SIG-M5 (cell line): ENCODE measurements around the gene DOK5.

Experiments used
- DNase-seq: peaks from one replicate; lab custom pipeline; 2025; lab: John Stamatoyannopoulos, UW

DOK5 gene

GRCh38 chr20:54648421-54649142 lies 173.2 kb downstream of the DOK5 start:
- DNase-seq, result no peak

- peak; percentile 21 for DNase-seq
These were observed 174.1 kb downstream of the DOK5 start for GRCh38 chr20:54649511-54649962.

DNA sequence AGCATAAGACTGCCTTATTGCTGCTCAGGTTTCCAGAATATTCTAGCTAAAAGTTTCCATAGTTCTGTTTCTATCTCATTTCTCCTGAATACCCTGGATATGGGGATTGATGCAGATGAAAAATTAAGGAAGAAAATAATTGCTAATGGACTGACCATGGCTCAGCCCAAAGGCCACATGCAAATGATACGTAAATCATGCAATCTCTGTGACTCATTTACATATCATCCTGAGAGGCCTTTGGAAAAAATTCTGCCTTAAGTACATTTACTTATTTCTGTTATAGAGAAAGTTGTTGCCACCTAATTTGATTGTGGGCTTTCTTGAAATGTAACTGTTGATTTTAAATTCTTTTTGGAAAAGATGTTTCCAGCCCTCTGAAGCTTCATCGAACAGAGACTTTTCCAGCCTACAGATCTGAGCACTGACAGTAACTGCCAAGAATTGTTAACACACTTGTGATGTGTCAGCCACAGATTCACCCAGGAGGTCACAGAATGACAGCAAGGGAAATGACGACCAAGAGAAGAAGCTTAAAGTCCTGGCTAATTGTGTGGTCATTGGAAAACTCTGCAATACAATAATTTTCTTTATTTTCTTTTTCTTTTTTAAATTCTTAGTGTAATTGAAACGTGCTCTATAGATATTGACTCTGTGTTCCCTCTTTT lies 174.8 kb downstream of the DOK5 start:
- no peak for DNase-seq

DNA sequence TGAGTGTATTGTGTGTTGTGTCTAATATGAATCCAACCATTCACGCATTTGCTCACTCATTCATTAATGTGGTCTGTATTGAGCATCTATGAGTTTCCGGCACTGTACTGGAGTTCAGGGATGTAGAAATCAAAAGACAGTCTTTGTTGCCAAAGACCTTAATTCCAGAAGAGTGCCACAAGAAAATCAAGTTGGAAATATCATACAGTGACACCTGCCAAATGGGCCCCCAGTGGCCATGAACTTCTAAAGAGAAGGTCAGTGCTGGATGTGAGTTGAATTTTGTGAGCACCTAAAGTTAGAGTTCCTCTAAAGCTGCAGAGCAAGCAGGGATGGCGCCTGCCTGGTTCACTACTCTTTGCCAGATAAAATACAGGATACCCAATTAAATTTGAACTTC lies 175.9 kb downstream of the DOK5 start:
- no peak for DNase-seq

GRCh38 chr20:54654450-54654849 lies 179.1 kb downstream of the DOK5 start:
- no peak for DNase-seq

GRCh38 chr20:54657268-54657826 lies 182.0 kb downstream of the DOK5 start:
- no peak for DNase-seq

GRCh38 chr20:54658525-54658924 lies 183.1 kb downstream of the DOK5 start:
- DNase-seq, result no peak

DNA sequence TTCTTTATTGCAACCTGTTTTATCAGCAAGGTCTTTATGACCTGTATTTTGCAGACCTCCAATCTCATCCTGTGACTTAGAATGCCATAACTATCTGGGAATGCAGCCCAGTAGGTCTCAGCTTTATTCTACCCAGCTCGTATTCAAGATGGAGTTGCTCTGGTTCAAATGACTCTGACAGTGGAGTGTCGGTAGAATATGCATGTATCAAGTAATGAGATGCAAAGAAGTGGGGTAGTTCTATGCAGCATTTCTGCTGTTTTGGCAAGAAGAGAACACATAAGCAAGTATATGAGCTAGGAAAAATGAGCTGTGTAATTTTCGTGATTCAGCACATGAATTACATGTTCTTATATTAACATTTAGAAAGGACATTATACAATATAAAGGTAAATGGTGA lies 185.9 kb downstream of the DOK5 start:
- DNase-seq, result no peak

GRCh38 chr20:54661880-54662465 lies 186.6 kb downstream of the DOK5 start:
- no peak for DNase-seq

DNA sequence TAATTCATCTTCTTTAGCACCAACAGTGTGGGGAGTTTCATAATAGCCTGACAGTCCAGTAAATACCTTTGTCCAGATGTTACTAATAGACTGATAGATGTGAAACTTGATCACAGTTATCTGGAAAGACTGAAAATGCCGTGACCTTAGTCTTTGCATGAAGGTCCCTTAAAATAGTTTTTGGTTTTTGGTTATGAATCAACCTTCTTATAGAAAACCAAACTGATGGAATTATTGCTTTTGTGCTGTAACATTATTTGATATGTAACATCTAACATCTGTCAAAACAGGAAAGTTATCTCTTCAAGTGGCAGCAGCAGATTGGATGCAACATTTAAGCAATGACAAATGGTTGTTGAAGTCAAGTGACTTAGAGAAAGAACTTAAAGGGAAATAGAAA lies 190.4 kb downstream of the DOK5 start:
- DNase-seq, result no peak

GRCh38 chr20:54668271-54669039 lies 193.1 kb downstream of the DOK5 start:
- no peak for DNase-seq

DNA sequence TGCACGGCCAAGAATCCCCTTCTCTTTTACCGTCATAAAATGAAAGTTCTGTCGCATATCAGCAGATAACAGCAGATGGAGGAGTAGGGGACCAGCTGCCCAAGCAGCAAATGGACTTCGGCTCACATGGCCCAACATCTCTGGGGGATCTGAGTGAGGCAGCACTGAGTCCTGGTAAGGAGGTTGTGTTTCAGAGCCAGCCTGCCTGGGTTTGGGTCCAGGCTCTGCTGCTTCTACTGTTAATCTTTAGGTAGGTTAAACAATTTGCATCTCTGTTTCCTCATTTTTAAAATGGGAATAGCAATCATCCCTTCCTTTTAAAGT lies 193.6 kb downstream of the DOK5 start:
- DNase-seq, result no peak

DNA sequence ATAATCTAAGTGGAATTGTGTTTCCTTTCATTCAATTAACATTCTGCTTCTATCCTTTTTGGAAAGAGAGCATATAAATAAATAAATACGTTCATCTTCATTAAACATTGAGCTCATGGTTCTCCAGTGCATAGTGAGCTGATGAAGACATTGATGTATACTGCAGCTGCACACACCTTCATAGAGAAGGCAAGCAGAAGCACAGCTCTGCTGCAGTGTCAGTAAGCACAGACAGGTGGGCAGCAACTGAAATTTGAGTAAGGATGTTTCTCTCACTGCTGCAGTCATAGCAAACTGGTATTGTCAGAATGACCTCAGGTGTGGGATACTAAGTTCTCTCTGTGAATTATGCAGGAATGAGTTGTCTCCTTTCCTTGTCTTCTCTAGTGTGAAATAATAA lies 202.9 kb downstream of the DOK5 start:
- no peak for DNase-seq

- no peak for DNase-seq
These were observed 205.0 kb downstream of the DOK5 start for GRCh38 chr20:54680439-54680838.

DNA sequence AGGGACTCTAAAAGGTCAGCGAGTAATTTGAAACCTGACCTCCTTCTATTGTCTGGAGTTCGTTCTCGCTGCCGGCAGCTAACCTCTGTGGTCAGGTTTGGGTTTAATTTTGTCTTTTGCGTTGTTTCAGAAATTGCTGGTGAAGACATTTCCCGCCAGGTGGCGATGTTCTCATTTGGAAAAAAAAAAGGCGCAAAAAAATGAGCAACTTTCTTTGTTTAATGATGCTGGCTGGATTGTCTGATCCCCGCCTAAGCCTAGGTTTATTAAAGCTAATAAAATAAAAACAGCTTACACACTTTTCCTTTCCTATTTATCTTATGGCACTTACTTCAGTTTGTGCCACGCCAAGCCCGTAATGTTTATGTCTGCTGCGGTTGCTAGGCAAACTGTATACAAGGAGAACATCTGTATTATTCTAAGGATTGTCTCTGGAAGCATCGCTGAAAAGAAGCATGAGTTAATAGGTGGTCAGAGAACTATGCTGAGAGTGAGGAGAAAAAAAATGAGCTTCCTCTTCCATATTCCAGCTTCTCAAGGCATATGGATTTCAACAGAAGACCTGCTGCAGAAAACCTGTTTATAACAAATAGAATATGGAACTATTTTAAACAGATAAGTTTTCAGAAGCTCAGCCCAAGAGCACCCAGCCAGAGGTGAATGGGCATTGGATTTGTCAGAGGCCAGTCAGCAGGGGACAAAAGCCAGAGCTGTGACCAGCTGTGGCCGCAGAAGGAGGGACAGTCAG lies 205.7 kb downstream of the DOK5 start:
- DNase-seq, result no peak

DNA sequence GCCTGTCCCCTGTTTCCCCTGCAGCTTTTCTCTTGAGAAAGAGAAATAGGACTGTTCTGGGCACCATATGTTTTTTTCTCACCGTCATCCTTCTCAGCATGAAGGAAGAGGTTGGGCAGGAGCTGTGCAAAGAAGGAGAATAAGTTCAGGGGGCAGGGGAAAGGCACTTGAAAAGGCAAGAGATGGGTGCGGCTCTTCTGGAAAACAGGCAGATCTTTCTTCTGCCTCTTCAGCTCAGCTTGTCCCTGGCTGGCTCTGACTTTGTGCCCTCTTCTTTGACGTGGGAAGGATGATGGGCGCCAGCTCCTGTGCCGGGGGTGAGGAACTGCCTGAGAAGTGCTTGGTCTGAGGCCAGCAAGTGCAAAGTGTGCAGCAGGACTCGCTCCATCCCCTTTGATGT lies 206.5 kb downstream of the DOK5 start:
- DNase-seq, result no peak

GRCh38 chr20:54688476-54688875 lies 213.1 kb downstream of the DOK5 start:
- no peak for DNase-seq

GRCh38 chr20:54690323-54690722 lies 214.9 kb downstream of the DOK5 start:
- DNase-seq, result no peak

DNA sequence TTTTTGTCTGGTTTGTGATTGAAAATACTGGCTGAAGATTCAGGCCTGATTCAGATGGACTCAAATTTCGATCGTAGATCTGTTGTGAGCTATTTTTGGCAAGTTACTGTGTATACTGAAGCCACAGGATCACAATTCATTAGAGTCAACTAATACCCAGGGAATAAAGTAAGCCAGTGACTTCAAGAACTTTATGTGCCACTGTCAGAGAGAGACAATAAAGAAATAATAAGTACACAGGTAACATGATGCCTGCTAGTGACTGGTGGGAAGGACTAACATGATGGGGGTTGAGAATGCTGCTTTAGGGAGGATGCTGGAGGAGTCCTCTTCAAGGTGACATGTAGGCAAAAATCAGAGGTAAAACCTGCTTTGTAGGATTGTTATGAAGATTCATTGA lies 215.9 kb downstream of the DOK5 start:
- no peak for DNase-seq

GRCh38 chr20:54692168-54692887 lies 216.9 kb downstream of the DOK5 start:
- no peak for DNase-seq

DNA sequence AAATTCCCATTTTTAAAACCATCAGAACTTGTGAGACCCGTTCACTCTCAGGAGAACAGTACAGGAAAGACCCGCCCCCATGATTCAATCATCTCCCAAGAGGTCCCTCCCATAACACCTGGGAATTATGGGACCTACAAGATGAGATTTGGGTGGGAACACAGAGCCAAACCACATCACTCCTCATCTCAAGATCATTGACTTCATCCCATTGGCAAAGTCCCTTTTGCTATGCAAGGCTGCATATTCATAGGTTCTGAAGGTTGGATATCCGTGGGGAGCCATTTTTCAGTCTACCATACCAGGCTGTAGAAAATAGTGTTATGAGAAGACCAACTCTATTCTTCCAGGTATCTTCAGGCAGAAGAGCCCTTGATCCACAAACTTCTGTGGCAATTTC lies 219.1 kb downstream of the DOK5 start:
- DNase-seq, result no peak
